Measurements from ENCODE around the gene PRDM2. TPM values are rescaled to one million over a fixed set of nuclear protein-coding genes. Genes with fewer than 3 reads are reported as not detected.

The PRDM2 gene
- total RNA-seq, 1 donor from 2014 or later = 46.7 TPM

DNA sequence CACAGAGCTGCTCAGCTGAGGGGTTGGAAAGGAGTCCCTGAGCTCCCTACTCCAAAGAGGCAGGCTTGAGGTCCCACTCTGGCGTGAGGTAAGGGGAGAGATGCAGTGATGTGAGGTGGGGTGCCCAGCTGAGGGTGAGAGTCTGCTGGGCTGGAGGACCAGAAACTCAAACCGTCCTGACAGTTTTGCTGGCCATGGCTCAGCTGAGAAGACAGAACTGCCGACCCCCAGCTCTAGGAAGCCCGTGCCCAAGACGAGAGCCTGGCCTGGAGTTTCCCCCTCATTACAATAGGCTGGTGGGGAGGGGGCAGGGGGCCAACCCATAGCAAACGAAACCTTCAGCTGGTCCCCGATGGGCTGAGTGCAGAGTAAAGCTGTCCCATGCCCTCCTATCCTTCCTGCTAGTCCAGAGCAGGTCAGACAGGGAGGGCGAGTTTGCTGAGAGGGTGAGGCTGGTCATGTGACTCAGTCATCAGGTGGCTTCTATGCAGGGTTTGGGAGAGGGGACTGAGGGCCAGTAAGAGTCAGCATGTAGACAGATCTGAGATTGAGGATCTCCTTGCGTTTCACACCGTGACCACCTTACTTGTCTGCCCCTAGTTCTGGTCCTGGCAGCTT is 129.3 kb downstream of the PRDM2 start:
- Histone ChIP-seq H3K4me3 (no peak overlapping the region), H3K4me1 (peaks cover 7% of the 10 kb centered on the region), H3K9me3 (no peaks in the 10 kb centered on the region), H3K36me3 (no peaks in the 10 kb centered on the region), H3K27ac (no peak overlapping the region), H3K27me3 (no peaks in the 10 kb centered on the region)
- peak; percentile 21 for ATAC-seq
- DNase-seq = peak; percentile 64
- intact Hi-C loops (cut with DNase I) = no loop called here
- no peak for TF ChIP-seq CTCF (IDR thresholded peaks at IDR 0.05)

DNA sequence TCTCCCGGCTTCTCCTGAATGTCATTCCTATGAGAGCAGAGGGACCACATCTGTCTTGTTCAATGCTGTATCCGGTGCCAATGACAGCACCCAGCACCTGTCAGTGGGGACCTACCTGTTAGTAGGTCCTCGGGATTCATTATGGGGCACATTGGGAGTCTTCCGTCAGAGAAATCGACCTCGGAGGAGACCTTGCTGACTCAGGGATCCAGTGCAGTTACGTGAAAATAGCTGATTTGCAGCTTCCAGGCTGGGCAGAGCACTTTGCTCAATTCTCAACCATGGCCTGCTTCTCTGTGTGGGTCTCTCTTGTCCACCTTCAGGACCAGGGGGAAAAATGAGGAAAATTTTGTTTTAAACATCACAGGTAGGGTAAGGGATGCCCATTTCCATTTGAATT is 130.2 kb downstream of the PRDM2 start:
- Histone ChIP-seq H3K9me3 (no peaks in the 10 kb centered on the region), H3K27ac (no peak overlapping the region), H3K36me3 (no peaks in the 10 kb centered on the region), H3K27me3 (no peaks in the 10 kb centered on the region), H3K4me3 (no peak overlapping the region), H3K4me1 (peaks cover 7% of the 10 kb centered on the region)
- TF ChIP-seq CTCF (IDR thresholded peaks at IDR 0.05) = no peak
- DNase-seq = no peak
- intact Hi-C loops (cut with DNase I) = no loop called here
- no peak for ATAC-seq

GRCh38 chr1:13830616-13831280 is 130.8 kb downstream of the PRDM2 start:
- DNase-seq (peak; percentile 94), ATAC-seq (peak; percentile 68)
- no peak overlapping the region for H3K4me3 ChIP-seq
- H3K27ac ChIP-seq = no peak overlapping the region
- H3K36me3 ChIP-seq = no peaks in the 10 kb centered on the region
- H3K4me1 ChIP-seq = peaks cover 7% of the 10 kb centered on the region
- TF ChIP-seq CTCF (IDR thresholded peaks at IDR 0.05) = no peak
- H3K9me3 ChIP-seq = no peaks in the 10 kb centered on the region
- intact Hi-C loops (cut with DNase I) = no loop called here
- H3K27me3 ChIP-seq = no peaks in the 10 kb centered on the region

DNA sequence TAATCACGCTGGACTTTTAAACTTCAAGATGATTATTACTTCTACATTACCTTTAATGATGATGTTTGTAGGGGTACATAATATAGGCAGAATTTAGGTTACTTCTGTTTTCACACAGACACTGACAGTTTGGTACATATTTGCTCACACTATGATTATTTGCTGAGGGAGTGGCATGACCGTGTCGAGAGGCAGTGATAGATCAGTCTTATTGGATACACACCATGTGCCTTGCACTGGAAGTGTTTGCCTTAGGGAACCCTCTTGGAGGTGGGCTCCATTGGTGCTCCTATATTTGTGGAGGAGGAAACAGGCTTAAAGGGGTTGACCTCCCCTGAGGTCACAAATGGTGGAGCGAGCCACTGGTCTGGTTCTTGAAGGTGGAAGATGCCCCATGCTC is 132.1 kb downstream of the PRDM2 start:
- intact Hi-C loops (cut with DNase I) = no loop called here
- ATAC-seq (no peak), DNase-seq (no peak)
- H3K4me1 ChIP-seq = peaks cover 7% of the 10 kb centered on the region
- H3K36me3 ChIP-seq = no peaks in the 10 kb centered on the region
- H3K27ac ChIP-seq = no peak overlapping the region
- no peaks in the 10 kb centered on the region for H3K27me3 ChIP-seq
- H3K4me3 ChIP-seq = no peak overlapping the region
- TF ChIP-seq CTCF (IDR thresholded peaks at IDR 0.05) = no peak
- no peaks in the 10 kb centered on the region for H3K9me3 ChIP-seq

DNA sequence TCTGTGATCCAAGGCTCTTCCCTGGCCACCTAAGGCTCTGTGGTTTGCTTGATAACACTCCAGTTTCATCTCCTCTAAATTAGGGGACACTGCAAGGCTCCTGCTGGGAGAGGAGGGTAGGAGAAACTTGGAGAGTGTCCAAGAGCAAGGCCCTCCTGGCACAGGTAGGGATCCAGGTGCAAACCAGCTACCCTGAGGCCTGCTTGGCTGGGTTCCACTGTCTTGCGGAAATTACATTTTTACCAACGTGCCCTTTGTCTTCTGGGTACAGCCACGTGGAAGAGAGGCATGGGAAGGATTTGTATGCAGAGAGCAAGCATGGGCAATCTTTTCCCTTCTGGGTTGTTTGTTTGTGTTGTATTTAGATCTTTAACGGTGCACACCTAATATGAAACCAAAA is 132.5 kb downstream of the PRDM2 start:
- peaks cover 7% of the 10 kb centered on the region for H3K4me1 ChIP-seq
- H3K27ac ChIP-seq = no peak overlapping the region
- ATAC-seq (no peak), DNase-seq (no peak)
- H3K36me3 ChIP-seq = no peaks in the 10 kb centered on the region
- no peaks in the 10 kb centered on the region for H3K27me3 ChIP-seq
- H3K9me3 ChIP-seq = no peaks in the 10 kb centered on the region
- no peak overlapping the region for H3K4me3 ChIP-seq
- intact Hi-C loops (cut with DNase I) = no loop called here
- no peak for TF ChIP-seq CTCF (IDR thresholded peaks at IDR 0.05)

All from upper lobe of right lung (tissue), 1 donor.